HepG2 (cell line): Measurements from ENCODE around the gene ATXN7L3B. TPM values are rescaled to one million over a fixed set of nuclear protein-coding genes. Genes with fewer than 3 reads are reported as not detected.
A peak's percentile ranks its signal among the peaks of the same experiment; 100 is the strongest.

ENCODE experiments used
- ATAC-seq: fragments of 200-7000 bp; cut with Tn5 transposase; 3 replicates; pipeline ENCODE4 v1.9.1; 2020; ENCODE audit warnings: mild to moderate bottlenecking, moderate library complexity
- BruUV-seq: library from RNA; stranded (reverse); fragments of 400-500 nt; replicated peaks from 2 replicates; lab custom pipeline; 2021; lab: Mats Ljungman, UMichigan
- CTCF ChIA-PET: fragments of 300-600 bp; formaldehyde crosslinking; extraction: SDS; loops from one replicate; lab custom pipeline; 2021; ENCODE audit warnings: low total read pairs, inconsistent platforms, low intra/inter-chr PET ratio; lab: Yijun Ruan, JAX
- POLR2A ChIA-PET: fragments of 350-600 bp; sonication (Branson Sonifier 250); formaldehyde crosslinking; loops from one replicate; lab custom pipeline; 2020; ENCODE audit warnings: antibody characterized with exemption, inconsistent platforms; lab: Yijun Ruan, JAX
- DNase-seq: peaks from one replicate; pipeline ENCODE4 v3.0.0-alpha.2; 2015; ENCODE audit warnings: low spot score
- FAIRE-seq: peaks from 3 replicates; lab custom pipeline; 2011; peaks lifted over from hg19 to GRCh38; lab: Jason Lieb, UNC
- H2AFZ ChIP-seq: one replicate; pipeline ENCODE4 v1.6.1; 2011; ENCODE audit warnings: low read length, inconsistent platforms
- H3K27ac ChIP-seq: fragments of 300-600 bp; 3 replicates; pipeline ENCODE4 v1.8.0; 2011; ENCODE audit warnings: mixed run types, mild to moderate bottlenecking, mixed read lengths, low read length, inconsistent platforms; ENCODE audit not compliant: insufficient read depth; ENCODE audit errors: extremely low read length
- H3K27me3 ChIP-seq, 2 experiments: fragments of 200-600 bp in 1 of 2; 2 replicates in 1 of 2; 3 replicates in 1 of 2; pipeline versions ENCODE4 v1.6.0 to v1.8.0; 2011; ENCODE audit warnings: low read length in 2 of 2, mild to moderate bottlenecking in 2 of 2, moderate library complexity in 2 of 2, inconsistent platforms in 1 of 2; ENCODE audit not compliant: insufficient read depth in 2 of 2, control insufficient read depth in 1 of 2
- H3K36me3 ChIP-seq, 2 experiments: fragments of 200-600 bp in 1 of 2; replicated peaks in 1 of 2; 2 replicates in 1 of 2; 3 replicates in 1 of 2; pipeline versions ENCODE4 v1.5.1 to v1.8.0; 2011; ENCODE audit warnings: low read length in 2 of 2, inconsistent platforms in 1 of 2; ENCODE audit not compliant: insufficient read depth in 2 of 2, control insufficient read depth in 1 of 2
- H3K4me1 ChIP-seq: 2 replicates; pipeline ENCODE4 v1.5.1; 2012; ENCODE audit warnings: low read length, inconsistent platforms; ENCODE audit not compliant: insufficient read depth
- H3K4me2 ChIP-seq: 2 replicates; pipeline ENCODE4 v1.6.0; 2011; ENCODE audit warnings: low read depth, low read length, inconsistent platforms
- H3K4me3 ChIP-seq, 3 experiments: fragments of 200-600 bp in 1 of 3; sonication (generic), shearing (Covaris generic) in 1 of 3; replicated peaks in 1 of 3; 2 replicates each; pipeline ENCODE4 v1.5.1; 2011 to 2016; ENCODE audit warnings: low read length in 3 of 3, inconsistent platforms in 2 of 3, low read depth in 2 of 3, mild to moderate bottlenecking in 2 of 3, control low read depth in 1 of 3, mixed read lengths in 1 of 3; ENCODE audit not compliant: insufficient read depth in 1 of 3
- H3K79me2 ChIP-seq: one replicate; pipeline ENCODE4 v1.6.1; 2011; ENCODE audit warnings: low read length, inconsistent platforms; ENCODE audit not compliant: insufficient read depth
- H3K9ac ChIP-seq: 2 replicates; pipeline ENCODE4 v1.6.0; 2011; ENCODE audit warnings: mild to moderate bottlenecking, low read depth, low read length, inconsistent platforms; ENCODE audit not compliant: insufficient read depth
- H3K9me3 ChIP-seq: 2 replicates; pipeline ENCODE4 v1.5.1; 2012; ENCODE audit warnings: mild to moderate bottlenecking, low read length
- H4K20me1 ChIP-seq: 2 replicates; pipeline ENCODE4 v1.6.0; 2011; ENCODE audit warnings: inconsistent platforms, mild to moderate bottlenecking, low read length, moderate library complexity; ENCODE audit not compliant: insufficient read depth
- CEBPB ChIP-seq: IDR thresholded peaks from 2 replicates; pipeline ENCODE4 v1.6.1; 2011; ENCODE audit warnings: low read depth, low read length, improper control_type of control experiment, borderline replicate concordance
- KDM1A ChIP-seq: IDR thresholded peaks from 2 replicates; pipeline ENCODE4 v1.6.1; 2016; ENCODE audit warnings: missing compliant biosample characterization
- NBN ChIP-seq: fragments of 450-650 bp; conservative IDR thresholded peaks from 2 replicates; pipeline ENCODE4 v1.6.1; 2017
- PLRG1 ChIP-seq: fragments of 450-650 bp; conservative IDR thresholded peaks from 2 replicates; pipeline ENCODE4 v1.6.1; 2016
- PPARG ChIP-seq: conservative IDR thresholded peaks from 2 replicates; pipeline ENCODE4 v1.6.1; 2016; ENCODE audit warnings: missing biosample characterization, missing genetic modification reagents
- RFXANK ChIP-seq: IDR thresholded peaks from 2 replicates; pipeline ENCODE4 v1.6.1; 2016
- SIN3B ChIP-seq: fragments of 150-350 bp; IDR thresholded peaks from 2 replicates; pipeline ENCODE4 v1.6.1; 2014; ENCODE audit warnings: low read length
- SIX4 ChIP-seq: sonication (generic); formaldehyde crosslinking; IDR thresholded peaks from 2 replicates; pipeline ENCODE4 v1.4.0; 2020; ENCODE audit warnings: missing genetic modification reagents
- SPEN ChIP-seq: sonication (generic); formaldehyde crosslinking; IDR thresholded peaks from 2 replicates; pipeline ENCODE4 v1.5.1; 2020; ENCODE audit warnings: low read depth, mild to moderate bottlenecking, missing genetic modification reagents
- ZBTB14 ChIP-seq: sonication (generic); formaldehyde crosslinking; IDR thresholded peaks from 2 replicates; pipeline ENCODE4 v1.4.0; 2020; ENCODE audit warnings: missing genetic modification reagents
- ZBTB3 ChIP-seq: sonication (generic); formaldehyde crosslinking; IDR thresholded peaks from 2 replicates; pipeline ENCODE4 v1.4.0; 2020; ENCODE audit warnings: low read depth, mild to moderate bottlenecking, moderate library complexity, missing genetic modification reagents, borderline replicate concordance
- ZFP36L2 ChIP-seq: sonication (generic); formaldehyde crosslinking; IDR thresholded peaks from 2 replicates; pipeline ENCODE4 v1.4.0; 2020; ENCODE audit warnings: missing genetic modification reagents
- ZFY ChIP-seq: sonication (generic); formaldehyde crosslinking; IDR thresholded peaks from 2 replicates; pipeline ENCODE4 v1.4.0; 2020; ENCODE audit warnings: missing genetic modification reagents
- ZNF367 ChIP-seq: sonication (generic); formaldehyde crosslinking; IDR thresholded peaks from 2 replicates; pipeline ENCODE4 v1.4.0; 2020; ENCODE audit warnings: missing genetic modification reagents, borderline replicate concordance
- ZNF451 ChIP-seq: sonication (generic); formaldehyde crosslinking; IDR thresholded peaks from 2 replicates; pipeline ENCODE4 v1.5.0; 2020; ENCODE audit warnings: mild to moderate bottlenecking, missing genetic modification reagents
- ZNF484 ChIP-seq: sonication (generic); formaldehyde crosslinking; IDR thresholded peaks from 2 replicates; pipeline ENCODE4 v1.5.1; 2020; ENCODE audit warnings: mild to moderate bottlenecking, low read depth, missing genetic modification reagents, borderline replicate concordance
- ZNF556 ChIP-seq: sonication (generic); formaldehyde crosslinking; IDR thresholded peaks from 2 replicates; pipeline ENCODE4 v1.4.0; 2020; ENCODE audit warnings: mild to moderate bottlenecking, missing genetic modification reagents, borderline replicate concordance
- ZNF615 ChIP-seq: sonication (generic); formaldehyde crosslinking; IDR thresholded peaks from 2 replicates; pipeline ENCODE4 v1.5.0; 2020; ENCODE audit warnings: mild to moderate bottlenecking, missing genetic modification reagents, borderline replicate concordance
- ZNF737 ChIP-seq: sonication (generic); formaldehyde crosslinking; IDR thresholded peaks from 2 replicates; pipeline ENCODE4 v1.5.0; 2020; ENCODE audit warnings: missing genetic modification reagents, mild to moderate bottlenecking, borderline replicate concordance
- WGBS: methylation state at CpG from one replicate; pipeline ENCODE4 v1.1.6; 2017; ENCODE audit warnings: low lambda C conversion rate; 5-methylcytosine and 5-hydroxymethylcytosine counted together
- in situ Hi-C: cut with HindIII; loops from 2 replicates; pipeline ENCODE4 v1.10.0; 2017; ENCODE audit warnings: low pct_unique_long_range_greater_than_20kb; ENCODE audit not compliant: extremely low pct_ligation_motif_present
- intact Hi-C: fragments of 100-400 bp; cut with micrococcal nuclease; formaldehyde crosslinking; loops from one replicate; pipeline ENCODE4 v1.10.0; 2022; ENCODE audit not compliant: unreplicated experiment
- polyA plus RNA-seq, 8 experiments: library from polyadenylated mRNA; depleted of rRNA in 3 of 8; stranded (reverse) in 7 of 8; unstranded in 1 of 8; fragments of >200 nt; fragmentation: Illumina TruSeq in 4 of 8; extraction: Trizol in 4 of 8; gene quantifications; 2 replicates each; pipeline versions ENCODE4 v1.2.1 to v1.2.3, GENCODE V29; 2011 to 2016; ENCODE audit warnings: low read depth in 4 of 8, missing spikeins in 1 of 8, mixed read lengths in 1 of 8; ENCODE audit not compliant: insufficient read depth in 1 of 8
- total RNA-seq, 5 experiments: library from RNA; depleted of rRNA; stranded (reverse); fragments of >200 nt; fragmentation: Illumina TruSeq; extraction: Trizol; gene quantifications; 2 replicates each; pipeline ENCODE4 v1.2.3, GENCODE V29; 2016; ENCODE audit warnings: low read depth in 1 of 5
- TF ChIP-seq, protein P1 (sequence below): sonication (generic); formaldehyde crosslinking; IDR thresholded peaks from 2 replicates; pipeline ENCODE4 v1.4.0; 2020; ENCODE audit warnings: low read depth, mild to moderate bottlenecking, missing genetic modification reagents

ATXN7L3B gene
- total and polyA plus RNA-seq, 2 of the 13 experiments (the other 11 are each of a cell fraction or from before 2014, with no cell fraction given): 20.1 to 23.8 TPM

- Histone ChIP-seq H3K27me3 (no peaks in the 10 kb centered on the region), H3K4me2 (no peak overlapping the region), H2AFZ (no peak overlapping the region), H3K27ac (no peak overlapping the region), H3K79me2 (no peaks in the 10 kb centered on the region), H3K9ac (no peak overlapping the region)
- 49% methylated on average over 2 of the region's 2 CpGs for WGBS
- BruUV-seq: no TSS peak
- in situ Hi-C loops (no loop called here), intact Hi-C loops (no loop called here)
- no peak for DNase-seq
- no peak for ATAC-seq
- CTCF ChIA-PET: no interaction called here
- POLR2A ChIA-PET: no interaction called here
- peak; percentile 48; the same call in 1 of the 2 replicates for TF ChIP-seq CEBPB
- TF ChIP-seq ZFP36L2: no peak
- TF ChIP-seq, all 625 proteins: peak for 1
- H3K9me3 ChIP-seq: no peaks in the 10 kb centered on the region
- no peaks in the 10 kb centered on the region for H4K20me1 ChIP-seq
- no peaks in the 10 kb centered on the region for H3K4me1 ChIP-seq
- H3K36me3 ChIP-seq: no peaks in the 10 kb centered on the region
- H3K4me3 ChIP-seq: no peak overlapping the region
- no peak for FAIRE-seq
These were observed 10.1 kb upstream of the ATXN7L3B start for GRCh38 chr12:74527491-74527890.

DNA sequence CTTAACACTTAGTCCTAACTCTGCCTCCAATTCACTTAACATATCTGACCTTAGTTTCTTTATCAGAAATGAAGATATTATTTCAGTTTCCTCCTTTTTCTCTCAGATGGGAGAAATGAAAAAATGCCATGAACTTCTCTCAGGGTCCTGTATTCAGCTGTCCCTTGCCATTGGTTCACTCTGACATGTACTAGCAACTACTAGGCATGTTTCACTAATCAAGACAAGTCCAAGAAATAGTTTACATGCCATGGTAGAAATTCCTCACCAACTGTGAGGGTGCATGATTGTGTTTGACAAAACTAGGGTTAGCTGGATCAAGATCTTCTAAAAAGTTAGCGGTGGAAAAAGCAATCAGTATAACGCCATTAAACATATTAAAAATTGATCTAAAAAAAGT, 7.0 kb upstream of the ATXN7L3B start:
- ChIA-PET POLR2A (no interaction called here), CTCF (no interaction called here)
- DNase-seq: no peak
- Histone ChIP-seq H3K27ac (no peak overlapping the region), H3K9me3 (no peaks in the 10 kb centered on the region), H3K36me3 (no peaks in the 10 kb centered on the region), H3K4me2 (no peak overlapping the region), H3K79me2 (no peaks in the 10 kb centered on the region), H3K4me1 (no peaks in the 10 kb centered on the region), H3K9ac (no peak overlapping the region), H4K20me1 (no peaks in the 10 kb centered on the region), H3K27me3 (no peaks in the 10 kb centered on the region), H3K4me3 (no peak overlapping the region), H2AFZ (no peak overlapping the region)
- in situ Hi-C loops (no loop called here), intact Hi-C loops (no loop called here)
- no TSS peak for BruUV-seq
- ATAC-seq: no peak
- FAIRE-seq: no peak
- 62% methylated on average over 2 of the region's 2 CpGs for WGBS
- TF ChIP-seq ZNF556 (CRISPR knock-in tag) (no peak), ZFY (CRISPR knock-in tag) (no peak), SIX4 (CRISPR knock-in tag) (no peak), ZBTB14 (CRISPR knock-in tag) (no peak), NBN (no peak), ZNF615 (CRISPR knock-in tag) (no peak), SPEN (no peak), PPARG (no peak), SIN3B (no peak), ZNF367 (CRISPR knock-in tag) (no peak), PLRG1 (no peak), ZBTB3 (CRISPR knock-in tag) (no peak), KDM1A (CRISPR knock-in tag) (no peak), RFXANK (no peak), ZNF451 (CRISPR knock-in tag) (no peak), ZNF484 (CRISPR knock-in tag) (no peak), ZNF737 (CRISPR knock-in tag) (no peak)
- TF ChIP-seq, protein P1, sequence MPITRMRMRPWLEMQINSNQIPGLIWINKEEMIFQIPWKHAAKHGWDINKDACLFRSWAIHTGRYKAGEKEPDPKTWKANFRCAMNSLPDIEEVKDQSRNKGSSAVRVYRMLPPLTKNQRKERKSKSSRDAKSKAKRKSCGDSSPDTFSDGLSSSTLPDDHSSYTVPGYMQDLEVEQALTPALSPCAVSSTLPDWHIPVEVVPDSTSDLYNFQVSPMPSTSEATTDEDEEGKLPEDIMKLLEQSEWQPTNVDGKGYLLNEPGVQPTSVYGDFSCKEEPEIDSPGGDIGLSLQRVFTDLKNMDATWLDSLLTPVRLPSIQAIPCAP (CRISPR knock-in tag): no peak
